ENCODE results near the gene KIAA1614.
A peak's percentile ranks its signal among the peaks of the same experiment; 100 is the strongest.

The KIAA1614 gene

DNA sequence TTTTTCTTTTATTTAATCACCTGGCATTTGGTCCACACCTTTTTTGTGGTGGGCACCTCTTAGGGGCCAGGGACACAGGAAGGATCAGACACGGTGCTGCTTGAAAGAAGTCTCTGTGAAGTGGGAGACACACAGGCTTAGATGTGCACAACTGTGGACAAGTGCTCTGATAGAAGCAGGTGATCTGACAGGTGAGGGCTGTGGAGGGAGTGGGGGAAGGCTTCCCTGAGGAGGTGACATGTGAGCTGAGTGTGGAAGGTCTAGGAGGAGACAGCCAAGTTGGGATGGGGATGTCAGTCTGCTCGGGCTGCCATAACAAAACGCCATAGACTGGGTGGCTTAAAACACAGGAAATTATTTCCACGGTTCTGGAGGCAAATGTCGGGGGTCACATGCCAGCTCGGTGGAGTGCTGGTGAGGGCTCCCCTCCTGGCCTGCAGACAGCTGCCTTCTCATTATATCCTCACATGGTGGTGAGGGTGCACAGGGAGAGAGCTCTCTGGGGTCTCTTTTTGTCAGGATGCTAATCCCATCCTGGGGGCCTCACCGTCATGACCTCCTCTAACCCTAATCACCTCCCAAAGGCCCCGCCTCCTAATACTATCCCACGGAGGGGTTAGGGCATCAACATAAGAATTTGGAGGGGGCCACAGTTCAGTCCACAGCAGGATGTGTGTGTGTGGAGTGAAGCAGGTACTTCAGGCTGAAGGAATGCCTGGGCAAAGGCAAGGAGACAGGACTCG lies 5.2 kb upstream of the KIAA1614 start:
- DNase-seq (ENCODE audit: low spot score), result no peak

DNA sequence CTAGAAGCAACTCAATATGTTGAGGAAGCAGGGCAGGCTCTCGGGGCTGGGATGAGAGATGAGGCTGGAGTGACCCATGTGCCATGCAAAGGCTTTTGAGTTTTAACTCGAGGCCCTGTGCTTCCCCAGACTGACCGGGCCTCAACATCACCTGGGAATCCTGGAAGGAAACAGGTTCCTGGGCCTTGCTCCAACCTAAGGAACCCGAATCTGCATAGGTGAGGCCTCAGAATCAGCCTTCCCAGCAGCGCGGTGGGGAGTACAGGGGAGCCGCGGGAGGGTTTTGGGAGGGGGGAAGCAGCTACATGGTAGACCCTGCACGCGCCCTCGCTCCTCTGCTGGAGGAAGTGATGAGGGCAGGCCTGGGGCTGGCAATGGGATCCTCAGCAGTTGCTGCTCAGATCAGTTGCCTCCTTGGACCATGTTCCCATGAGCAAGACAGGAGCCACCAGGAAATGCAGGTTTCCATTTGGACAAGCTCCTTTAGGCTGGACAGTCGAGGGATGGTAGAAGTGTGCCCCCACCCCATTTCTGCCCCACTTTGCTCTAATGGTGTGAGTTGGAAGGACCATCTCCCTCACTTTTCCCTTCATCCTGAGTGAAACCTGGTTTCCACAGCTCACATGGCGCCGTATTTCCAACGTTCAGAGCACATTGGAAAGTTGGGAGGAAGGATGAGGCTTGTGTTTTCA lies 4.5 kb upstream of the KIAA1614 start:
- DNase-seq (ENCODE audit: low spot score), result no peak

DNA sequence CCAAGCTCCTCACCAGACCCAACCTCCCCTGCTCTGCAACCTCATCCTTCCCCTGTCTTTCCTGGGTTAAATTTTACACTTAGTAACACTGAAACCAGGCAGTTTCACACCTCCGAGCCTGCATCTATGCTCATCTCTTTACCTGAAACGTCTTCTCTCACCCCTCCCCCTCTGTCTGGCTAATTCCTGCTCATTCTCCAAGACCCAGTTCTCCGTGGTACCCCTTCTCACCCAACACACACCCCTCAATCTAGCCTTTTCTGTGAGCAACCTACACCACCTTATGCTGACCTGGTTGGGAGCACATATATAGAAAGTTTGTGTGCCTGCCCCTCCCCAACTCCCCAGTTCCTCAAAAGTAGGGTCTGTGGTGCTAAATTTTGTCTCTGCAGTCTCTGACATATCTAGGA lies 3.7 kb upstream of the KIAA1614 start:
- no peak for DNase-seq (ENCODE audit: low spot score)

DNA sequence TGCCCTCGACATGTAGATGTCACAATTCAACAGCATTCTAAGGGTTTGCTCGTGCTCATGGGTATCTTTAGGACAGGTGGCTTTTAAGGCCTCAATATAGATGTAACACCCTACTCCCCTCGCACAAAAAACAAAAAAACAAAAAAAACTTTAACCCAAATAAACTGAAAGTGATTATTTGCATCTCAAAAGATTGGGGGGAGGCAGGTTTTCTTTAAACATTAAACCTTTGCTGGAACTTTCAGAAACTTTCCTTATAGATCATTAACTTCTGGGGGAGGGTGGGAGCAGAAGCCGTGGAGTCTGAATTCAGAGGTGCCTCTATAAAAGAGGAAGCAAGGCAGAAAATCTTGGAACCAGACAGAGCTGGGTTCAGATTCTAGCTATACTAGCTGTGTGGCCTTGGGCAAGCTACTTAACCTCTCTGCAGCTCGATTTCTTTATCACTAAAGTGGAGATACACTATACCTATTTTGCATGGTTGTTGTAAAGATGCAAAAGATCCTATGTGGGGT lies 3.2 kb upstream of the KIAA1614 start:
- no peak for DNase-seq (ENCODE audit: low spot score)

DNA sequence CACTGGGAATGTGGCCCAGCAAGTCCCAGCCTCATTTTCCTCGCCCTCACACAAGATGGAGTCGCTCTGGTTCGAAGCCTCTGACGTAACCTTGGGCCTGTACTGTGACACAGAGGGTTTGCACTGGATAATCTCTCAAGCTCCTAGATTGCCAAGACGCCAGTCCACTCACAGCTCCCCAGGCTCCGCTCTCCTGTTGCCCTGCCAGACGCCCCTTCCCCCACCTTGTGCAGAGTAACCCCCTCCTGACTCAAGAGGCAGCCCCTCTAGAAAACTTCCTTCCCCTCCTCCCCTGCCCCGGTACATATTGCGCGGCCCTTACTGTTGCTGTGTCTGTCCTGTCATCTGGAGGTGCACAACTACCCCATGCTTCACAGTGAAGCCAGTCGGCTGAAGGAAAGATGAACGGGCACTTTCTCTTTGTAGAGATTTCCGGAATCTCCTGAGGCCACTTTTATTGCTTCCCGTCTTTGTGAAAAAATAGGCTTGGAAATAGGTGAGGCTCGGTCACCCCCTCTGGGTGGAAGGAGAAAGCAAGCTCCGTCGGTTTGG lies 981 bp upstream of the KIAA1614 start:
- DNase-seq (ENCODE audit: low spot score), result no peak

DNA sequence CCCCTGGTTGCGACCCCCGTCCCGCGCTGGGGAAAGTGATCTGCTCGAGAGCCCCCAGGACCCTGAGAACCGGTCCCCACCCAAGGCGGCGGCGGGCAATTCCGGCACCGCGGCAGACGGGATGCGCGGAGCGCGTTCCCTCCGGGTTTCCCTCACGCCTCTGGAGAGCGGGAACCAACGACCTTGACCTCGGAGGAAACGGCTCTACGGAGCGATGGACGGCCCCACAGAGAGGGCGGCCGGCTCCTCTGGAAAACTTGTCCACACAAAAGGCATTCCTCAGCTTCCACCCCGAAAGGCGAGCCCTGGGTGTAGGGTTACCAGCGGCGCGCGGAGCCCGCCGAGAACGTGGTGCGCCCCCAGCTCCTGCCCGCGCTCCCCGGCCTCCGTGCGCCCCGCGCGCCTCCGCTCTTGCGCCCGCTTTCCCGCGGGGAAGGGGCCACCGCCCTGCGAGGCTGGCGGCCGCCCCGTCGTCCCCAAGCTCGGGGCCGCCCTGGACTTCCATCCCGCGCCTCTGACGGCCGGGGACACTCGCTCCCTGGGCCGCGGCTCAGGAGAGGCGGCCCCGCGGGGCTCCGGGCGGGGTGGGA lies 391 bp upstream of the KIAA1614 start:
- DNase-seq (ENCODE audit: low spot score), result peak; percentile 12

DNA sequence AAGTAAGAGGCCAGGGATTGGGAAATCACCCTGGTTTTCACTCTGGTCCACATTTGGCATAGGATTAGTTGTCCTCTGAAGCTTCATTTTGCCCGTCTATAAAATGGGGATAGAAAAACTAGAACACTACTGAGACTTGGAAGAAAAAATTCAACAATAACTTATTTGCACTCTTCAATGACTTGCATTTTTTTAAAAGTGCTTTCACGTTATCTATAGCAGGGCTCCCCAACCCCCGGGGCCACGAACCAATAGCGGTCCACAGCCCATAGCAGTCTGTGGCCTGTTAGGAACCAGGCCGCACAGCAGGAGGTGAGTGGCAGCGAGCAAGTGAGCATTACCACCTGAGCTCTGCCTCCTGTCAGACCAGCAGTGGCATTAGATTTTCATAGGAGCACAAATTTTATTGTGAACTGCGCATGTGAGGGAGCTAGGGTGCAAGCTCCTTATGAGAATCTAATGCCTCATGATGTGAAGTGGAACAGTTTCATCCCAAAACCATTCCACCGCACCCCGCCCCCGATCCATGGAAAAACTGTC lies 2.8 kb downstream of the KIAA1614 start:
- DNase-seq (ENCODE audit: low spot score), result no peak

DNA sequence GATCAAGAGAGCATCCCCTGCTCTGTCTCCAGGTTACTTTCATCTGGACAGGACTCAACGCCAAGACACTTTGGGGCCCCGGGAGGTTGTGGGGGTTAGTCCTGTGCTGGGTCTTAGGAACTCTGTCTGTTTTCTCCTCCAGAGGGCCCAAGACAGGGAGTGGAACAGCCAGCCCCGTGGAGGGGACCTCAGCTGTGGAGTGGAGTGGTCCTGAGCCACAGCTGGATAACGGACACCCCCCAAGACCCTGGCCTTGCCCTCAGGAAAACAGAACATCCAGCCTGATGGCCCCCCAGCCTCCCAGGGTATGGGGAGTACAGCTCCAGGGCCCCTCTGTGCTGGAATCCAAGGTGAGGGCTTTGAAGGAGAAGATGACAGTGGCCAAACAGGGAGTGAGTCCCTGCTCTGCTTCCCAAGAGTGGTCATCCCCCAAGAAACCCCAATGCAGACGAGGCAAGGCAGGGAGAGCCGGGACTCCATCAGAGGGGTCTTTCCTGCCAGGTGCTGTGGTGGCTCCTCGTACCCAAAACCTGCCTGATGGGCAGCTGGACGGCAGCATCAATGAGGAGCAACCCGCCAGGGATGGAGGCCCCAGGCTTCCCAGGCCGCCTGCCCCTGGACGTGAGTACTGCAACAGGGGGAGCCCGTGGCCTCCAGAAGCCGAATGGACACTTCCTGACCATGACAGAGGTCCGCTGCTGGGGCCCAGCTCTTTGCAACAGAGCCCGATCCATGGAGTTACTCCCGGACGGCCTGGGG lies 3.5 kb downstream of the KIAA1614 start:
- DNase-seq (ENCODE audit: low spot score), result no peak

DNA sequence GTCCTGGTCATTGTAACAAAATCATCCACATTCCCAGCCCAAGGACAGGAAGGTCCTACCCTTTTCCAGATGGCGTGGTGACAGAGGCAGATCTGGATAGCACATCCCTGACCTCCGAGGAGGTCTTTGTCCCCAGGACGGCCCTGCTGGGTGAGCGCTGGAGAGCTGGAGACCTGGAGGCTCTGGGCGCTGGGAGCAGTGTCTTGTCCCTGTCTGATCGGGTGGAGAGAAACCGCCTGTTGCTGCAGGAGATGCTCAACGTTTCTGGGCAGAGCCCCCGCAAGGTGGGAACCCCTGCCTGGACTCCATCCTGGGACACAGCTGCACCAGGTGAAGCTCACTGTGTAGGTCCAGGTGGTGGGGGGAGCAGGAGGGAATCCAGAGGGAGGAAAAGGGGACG lies 4.1 kb downstream of the KIAA1614 start:
- no peak for DNase-seq (ENCODE audit: low spot score)

DNA sequence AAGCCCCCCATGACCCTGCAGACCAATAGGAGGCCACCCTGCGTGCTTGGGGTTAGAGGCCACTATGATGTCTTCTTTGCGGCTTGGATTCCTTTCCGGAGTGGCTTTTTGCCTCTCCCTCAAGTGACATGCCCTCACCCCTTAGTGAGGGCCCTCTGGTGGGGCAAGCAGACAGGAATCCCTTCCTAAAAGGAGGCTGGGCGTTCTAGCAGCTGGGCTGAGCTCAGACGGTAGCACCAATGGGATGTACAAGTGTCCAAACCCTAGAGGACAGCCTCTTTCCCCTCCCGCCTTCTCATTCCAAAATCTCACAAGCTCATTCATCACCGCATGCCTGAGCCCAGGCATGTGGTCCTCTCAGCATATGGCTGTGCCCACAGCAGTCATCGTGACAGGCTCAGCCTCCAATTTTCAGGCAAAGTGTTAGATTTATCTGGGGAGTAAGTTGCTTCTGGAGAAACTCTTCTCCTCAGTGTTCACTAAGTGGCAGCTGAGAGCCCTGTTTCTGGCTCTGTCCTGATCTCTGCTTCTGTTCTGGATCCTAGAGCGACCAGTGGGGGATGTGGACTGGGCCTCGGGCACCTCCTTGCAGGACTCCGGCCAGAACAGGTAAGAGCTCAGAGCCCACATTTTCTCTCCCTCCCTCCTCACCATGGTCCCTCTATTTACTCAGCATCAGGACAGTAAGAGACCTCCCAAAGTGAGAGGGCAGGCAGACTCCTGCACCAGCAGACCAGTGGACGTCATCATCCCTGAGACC lies 4.8 kb downstream of the KIAA1614 start:
- no peak for DNase-seq (ENCODE audit: low spot score)

DNA sequence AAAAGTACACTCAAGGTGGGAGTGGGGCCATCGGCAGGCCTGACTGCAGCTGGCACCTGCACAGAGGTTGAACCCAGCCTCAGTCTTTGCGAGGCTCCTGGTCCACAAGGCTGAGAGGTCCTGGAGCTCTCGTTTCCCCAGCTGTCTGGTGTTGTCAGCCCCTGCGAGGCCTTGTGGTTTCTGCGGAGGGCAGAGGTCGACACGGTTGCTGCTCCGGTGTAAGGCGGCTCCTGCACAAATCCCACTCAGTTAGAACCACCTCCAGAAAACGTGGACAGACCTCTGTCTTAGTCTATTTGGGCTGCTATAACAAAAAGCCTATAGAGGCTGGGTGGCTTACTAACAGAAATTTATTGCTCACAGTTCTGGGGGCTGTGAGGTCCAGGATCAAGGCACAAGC lies 5.8 kb downstream of the KIAA1614 start:
- no peak for DNase-seq (ENCODE audit: low spot score)

DNA sequence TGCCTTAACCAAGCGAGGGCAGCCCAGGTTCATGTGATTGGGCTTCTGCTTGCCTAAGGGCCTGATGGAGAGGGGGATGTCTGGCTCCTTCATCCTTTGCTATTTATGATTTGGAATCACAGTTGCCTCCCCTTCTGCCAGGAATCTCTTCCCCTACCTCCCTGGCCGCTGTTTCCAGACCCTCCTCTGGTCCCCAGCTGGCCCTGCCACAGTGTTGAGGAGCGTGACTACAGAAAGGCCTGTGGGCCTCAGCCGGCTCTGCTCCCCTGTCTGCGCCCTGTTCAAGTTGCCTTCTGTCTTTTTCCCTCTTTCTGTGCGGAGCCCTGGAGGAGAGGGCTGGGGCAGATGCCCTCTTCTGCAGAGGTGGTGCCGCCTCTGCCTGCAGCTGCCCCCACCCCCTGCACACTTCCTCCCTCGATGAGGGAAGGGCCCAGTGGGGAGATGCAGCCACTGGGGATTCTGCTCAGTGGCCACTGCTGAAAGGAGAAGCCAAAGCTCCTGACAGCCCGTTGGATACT lies 6.5 kb downstream of the KIAA1614 start:
- DNase-seq (ENCODE audit: low spot score), result no peak

DNA sequence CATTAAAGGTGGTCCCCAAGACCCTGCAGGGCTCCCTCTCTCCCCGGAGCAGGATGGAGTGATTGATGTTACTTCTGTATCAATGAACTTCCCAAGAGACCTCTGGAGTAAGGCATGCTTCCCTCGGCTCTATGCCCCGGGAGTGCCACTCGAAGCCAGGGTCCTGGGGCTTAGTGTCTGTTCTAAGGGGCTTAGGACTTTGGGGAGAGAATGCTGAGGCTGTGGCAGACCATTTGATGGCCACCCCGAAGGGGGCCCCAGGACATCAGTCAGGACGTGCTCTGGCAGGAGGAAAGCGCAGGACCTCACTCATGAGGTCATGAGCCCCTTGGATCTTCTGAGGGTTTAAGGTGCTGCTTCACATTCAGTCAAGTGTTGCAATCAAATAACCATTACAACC lies 7.5 kb downstream of the KIAA1614 start:
- DNase-seq (ENCODE audit: low spot score), result no peak

DNA sequence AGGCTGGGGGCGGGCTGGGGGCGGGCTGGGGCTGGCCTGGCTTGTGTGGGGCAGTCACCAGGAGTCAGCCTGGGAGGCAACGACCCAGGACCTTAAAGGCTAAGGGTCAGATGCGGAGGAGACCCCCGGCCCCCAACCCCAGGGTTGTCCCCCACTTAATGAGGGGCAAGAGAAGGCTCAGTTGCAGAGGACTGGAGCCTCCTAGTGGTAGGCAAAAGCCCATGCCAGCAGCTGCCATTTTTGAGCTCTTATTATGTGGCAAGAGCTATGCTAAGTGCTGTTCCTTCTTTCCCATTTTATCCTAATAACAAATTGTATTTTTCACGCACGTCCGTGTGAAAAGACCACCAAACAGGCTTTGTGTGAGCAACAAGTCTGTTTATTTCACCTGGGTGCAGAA lies 8.0 kb downstream of the KIAA1614 start:
- DNase-seq (ENCODE audit: low spot score), result no peak

DNA sequence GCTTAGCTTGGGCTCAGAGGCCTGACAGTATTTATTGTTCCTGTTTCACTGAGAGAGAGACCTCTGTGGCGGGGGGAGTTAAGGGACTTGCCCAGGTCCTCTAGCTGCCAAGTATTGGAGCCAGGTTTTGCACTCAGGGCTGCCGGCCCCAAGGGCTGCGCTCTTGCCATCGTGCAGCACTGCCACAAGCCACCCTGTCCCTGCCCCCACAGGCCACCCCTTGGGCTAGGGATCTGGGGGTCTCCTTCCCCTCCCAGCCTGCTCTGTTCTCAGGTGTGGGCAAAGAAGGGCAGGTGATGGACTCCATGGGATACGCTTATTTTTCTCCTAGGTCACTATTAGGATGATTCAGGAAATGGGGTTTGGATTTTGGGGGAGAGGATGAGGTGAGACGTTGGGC lies 8.7 kb downstream of the KIAA1614 start:
- DNase-seq (ENCODE audit: low spot score), result no peak

DNA sequence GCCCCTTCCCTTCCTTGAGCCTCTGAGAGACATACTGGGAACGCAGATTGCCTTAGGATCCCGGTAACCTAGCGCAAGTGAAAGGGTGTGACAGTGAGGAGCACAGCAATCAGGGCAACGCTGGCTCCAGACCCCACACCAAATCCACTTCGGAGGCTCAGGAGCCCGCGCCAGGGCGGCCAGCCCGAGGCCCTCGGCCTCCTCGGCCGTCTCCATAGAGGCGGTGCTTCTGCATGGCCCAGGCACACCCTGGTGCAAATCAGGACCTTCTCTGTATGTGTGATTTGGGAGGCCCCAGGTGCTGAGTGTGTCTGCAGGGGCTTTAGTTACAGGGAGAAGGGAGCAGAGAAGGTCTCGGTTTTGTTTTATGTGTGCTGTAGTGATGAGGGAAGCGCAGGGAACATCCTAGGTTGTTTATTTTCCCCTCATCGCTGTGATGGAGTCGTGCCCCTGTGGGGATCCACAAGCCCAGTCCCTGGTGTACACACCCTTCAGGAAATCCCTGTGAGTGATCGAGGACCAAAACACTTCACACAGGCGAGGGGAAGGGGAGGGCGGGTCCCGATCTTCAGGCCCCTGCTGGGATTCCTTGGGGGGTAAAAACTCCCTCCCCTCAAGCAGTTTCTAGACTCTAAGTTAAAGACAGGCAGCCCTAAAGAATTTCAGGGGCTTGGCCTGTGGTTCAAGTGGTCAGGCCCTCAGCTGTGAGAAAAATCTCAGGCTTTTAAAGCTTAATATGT lies 9.4 kb downstream of the KIAA1614 start:
- DNase-seq (ENCODE audit: low spot score), result no peak

DNA sequence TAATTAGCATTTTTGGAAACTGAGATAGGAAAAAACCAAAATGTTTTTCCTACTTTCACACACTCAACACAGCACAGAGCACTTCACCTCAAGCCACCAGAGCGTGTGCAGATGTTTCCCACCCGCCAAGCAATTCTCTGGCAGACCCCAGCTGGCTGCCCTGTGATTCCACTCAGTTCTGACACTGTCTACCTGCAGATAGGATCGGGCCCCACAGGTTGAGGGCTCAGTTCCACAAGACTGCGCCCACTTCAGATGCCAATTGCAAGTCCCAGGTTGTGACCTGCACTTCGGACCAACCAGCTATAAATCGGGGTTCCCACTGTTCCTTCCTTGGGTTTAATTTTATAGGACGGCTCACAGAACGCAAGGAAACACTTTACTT lies 9.9 kb downstream of the KIAA1614 start:
- DNase-seq (ENCODE audit: low spot score), result no peak

DNA sequence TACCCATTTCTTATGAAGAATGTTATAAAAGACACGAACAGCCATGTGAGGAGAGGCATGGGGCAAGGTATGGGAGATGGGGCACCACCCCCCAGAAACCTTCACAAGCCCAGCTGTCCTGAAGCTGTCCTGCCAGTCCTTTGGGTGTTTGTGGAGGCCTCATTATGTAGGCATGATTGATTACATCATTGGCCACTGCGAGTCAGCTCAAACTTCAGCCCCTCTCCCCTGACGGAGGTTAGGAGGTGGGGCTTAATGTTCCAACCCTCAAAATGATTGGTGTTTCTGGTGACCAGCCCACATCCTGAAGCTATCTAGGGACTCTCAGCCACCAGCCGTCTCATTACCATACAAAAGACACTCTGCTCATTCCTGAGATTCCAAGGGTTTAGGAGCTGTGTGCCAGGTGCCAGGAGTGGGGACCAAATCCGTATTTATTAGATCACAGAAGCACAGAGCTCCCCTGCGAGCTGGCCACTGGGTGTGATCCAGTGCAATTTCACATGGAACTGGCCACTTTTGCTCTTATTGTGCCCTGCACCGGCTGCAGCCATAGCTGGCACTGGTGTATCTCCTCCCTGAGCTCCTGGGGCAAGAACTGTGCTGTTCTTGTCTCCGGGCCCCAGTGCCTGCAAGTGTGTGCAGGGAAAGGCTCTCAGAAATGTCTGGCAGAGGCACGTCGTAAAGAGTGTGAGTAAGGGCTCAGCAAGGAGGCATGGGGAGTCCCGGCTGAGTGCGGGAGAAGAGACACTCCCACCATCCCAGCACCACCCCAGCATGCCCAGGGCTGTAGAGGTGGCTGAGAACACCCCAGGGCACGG lies 10.5 kb downstream of the KIAA1614 start:
- DNase-seq (ENCODE audit: low spot score), result no peak

DNA sequence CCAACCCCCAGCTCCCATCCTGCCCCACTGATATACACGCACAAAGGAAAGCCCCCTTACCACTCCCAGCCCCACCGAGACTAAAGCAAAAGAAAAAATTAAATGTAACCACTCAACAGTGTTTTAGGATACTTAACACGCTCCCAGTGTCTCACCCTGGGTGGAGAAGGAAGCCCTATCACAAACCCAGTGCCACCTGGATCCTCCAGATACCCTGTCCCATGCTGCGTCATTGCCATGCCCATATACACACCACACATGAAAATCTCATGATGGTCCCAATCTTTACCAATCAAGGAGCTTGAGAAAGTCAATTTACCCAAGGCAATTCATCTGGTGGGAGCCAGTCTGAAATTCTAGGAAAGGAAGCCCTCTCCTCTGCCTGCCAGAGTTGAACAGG lies 11.2 kb downstream of the KIAA1614 start:
- no peak for DNase-seq (ENCODE audit: low spot score)

All from globus pallidus (tissue), 1 donor.